Measurements from ENCODE around the gene KCNG4.

KCNG4 gene

DNA sequence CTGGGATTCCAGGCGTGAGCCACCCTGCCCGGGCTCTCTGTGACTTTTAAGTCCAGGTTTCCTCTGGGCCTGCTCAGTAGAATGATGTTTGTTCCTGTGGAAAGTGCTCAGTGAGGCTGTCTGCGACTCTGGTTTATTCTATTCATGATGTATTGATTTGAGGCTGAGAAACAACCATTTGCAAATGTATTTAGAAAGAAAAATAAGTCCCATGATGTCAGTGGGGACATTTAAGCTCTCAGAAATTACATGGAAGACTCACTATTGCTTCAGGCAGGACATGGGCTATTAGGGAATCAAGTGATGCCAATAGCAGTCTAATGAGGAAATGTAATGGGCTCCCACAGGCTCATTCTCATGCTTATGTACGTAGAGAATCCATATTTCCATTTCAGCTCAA is 22.2 kb upstream of the KCNG4 start:
- no peak for DNase-seq

DNA sequence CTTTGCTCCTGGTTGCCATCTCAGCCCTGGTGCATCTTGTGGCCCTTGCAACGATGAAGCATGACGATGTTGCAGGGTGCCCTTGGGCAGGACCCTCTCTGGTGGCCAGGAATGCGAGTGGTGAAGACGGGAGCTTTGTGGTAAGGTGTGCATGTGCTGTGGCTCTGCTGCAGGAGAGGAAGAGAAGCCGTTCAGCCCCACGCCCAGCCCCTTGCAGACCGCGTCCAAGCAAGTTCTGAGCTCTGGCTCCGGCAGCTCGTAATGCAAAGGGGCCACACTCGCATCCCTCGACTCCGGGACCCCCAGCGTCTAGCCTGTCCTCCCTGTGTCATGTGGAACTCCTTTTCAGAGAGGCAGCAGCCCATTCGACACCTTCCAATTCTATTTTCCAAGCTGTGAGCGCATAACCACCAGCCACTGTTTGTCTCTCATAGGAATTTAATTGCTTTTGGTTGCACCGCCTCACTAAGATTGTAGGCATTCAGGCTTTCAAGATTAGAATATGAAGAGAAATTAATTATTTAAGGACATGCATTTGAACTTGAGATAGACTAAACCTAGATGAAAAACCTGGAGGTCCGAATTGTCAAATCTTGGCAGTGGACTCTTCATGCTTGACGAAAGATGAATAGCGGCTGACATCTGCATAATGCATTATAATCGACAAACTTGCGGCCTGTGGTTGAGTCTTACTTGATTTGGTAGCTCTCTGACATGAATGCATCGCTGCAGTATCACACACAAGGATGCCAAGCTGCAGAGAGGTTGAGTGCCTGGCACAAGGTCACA is 21.1 kb upstream of the KCNG4 start:
- DNase-seq: no peak

DNA sequence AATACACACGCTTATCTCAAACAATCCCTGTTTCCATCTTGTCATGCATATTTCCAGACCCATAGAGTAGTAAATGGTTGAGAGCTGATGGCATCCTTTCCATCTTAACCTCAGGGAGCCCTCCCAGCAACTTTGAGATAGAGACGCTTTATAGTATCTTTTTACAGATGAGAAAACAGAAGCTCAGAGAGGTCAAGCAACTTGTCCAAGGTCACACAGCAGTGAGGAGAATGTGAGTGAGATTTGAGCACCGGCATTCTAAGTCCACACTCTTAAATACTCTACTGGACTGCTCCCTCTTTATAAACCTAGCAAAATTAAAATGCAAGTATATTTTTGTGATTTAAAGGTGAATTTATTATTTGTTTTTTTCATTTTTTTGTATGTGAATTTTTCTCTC is 19.9 kb upstream of the KCNG4 start:
- DNase-seq: no peak

DNA sequence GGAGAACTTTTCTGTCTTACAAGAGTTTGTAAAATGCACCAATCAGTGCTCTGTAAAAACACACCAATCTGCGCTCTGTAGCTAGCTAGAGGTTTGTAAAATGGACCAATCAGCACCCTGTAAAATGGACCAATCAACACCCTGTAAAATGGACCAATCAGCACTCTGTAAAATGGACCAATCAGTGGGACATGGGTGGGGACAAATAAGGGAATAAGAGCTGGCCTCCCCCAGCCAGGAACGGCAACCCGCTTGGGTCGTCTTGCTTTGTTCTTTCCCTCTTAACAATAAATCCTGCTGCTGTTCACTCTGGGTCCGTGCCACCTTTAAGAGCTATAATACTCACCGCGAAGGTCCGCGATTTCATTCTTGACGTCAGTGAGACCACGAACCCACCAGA is 18.5 kb upstream of the KCNG4 start:
- DNase-seq: no peak

DNA sequence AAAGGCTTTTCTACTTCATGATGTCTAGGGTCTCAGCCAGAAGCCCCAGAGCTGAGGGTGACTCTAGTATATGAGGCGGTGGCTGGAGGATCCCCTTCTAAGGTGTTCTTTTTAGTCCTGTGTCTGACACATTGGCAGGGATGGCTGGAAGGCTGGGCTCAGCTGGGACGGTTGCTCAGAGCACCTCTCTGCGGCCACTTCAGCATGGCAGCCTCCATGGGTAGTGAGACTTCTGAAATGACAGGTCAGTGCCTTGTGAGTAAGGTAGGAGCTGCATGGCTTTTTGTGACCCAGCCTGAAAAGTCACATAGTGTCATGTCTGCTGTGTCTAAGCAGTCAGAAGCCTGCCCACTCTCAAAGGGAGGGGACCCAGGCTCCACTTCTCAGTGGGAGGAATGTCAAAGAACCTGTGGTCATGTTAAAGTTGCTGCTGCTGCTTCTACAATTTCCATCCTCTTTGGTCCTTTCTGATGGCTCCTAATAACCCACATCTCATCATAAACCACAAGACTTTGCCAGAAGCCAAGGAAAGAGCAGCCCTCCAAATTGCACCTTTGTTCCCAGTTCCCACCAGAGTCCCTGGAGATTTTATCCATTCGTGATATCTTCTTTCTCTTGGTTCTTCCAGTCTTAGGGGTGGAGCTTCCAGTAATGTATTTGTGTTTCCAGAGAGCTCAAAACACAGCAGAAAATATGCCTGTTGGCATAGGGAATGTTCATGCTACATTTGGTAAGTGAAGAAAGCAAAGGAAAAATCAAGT is 15.4 kb upstream of the KCNG4 start:
- DNase-seq: no peak

DNA sequence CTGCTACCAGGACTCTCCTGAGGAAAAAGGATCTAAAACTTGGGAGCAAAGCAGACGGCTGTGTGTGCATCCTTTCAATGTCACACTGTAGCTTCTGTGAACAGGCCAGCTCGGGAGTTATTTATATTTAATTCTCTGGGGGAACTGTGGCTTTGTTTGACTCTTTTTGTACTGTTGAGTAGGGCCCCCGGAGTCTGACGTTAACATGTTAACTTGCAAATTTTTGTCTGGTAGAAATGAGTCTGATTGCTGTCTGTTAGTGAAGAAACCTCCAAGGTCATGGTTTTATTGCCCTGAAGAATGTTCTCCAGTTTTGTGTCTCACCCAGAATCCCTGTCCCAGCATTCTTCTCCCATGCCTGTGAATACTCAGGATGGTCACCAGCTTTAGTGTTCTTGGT is 14.2 kb upstream of the KCNG4 start:
- DNase-seq: no peak

DNA sequence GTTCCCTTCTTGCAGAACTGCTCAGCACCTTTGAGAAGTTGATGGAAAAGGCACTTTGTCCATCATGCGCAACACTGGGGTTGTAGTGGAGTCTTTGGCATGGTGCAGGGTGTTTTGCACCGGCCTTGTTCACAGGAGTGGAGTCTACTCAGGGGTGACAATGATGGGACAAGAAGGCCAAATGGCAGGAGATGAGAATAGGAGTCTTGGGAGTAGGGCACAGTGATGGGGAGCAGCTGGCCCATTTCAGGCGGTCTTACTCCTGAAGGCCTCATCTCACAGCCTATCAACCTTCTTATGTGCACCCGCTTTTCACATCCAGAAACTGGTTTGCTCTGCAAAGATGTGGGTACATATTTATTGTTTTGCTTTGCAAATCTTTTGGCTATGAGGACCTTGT is 13.4 kb upstream of the KCNG4 start:
- DNase-seq: no peak

DNA sequence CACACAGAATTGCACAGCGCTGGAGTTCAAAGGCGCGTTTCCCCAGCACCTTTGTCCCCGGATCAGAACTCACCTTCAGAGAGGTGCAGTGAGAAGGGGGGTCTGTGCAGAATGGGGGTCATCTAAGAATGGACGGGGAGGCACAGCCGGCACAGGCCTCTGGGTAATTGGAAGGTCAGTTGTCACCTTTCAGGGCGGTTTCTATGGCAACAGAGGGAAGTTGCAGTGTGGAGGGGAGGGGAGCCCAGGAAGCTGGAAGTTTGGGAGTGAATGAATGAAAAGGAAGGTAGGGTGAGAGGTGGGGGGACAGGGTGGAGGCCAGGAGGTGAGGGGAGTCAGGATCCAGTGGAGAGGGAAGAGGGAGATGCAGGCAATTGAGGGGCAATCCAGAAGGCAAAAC is 12.4 kb upstream of the KCNG4 start:
- no peak for DNase-seq

DNA sequence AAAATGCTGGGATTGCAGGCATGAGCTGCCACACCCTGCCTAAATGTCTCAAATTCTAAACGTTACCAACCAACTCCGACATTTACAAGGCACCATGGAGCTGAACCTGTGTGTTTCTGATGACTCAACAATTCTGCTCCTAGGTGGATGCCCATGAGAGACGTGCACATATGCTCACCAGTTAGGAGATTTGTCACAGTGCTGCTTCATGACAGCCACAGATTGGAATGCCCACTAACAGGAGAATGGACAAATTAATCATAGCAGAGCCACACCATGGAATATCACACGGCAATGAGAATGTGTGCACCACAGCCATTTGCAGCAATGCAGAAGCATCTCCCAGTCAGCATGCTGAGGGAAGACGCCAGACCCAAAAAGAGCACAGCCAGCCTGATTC is 8.0 kb upstream of the KCNG4 start:
- no peak for DNase-seq

DNA sequence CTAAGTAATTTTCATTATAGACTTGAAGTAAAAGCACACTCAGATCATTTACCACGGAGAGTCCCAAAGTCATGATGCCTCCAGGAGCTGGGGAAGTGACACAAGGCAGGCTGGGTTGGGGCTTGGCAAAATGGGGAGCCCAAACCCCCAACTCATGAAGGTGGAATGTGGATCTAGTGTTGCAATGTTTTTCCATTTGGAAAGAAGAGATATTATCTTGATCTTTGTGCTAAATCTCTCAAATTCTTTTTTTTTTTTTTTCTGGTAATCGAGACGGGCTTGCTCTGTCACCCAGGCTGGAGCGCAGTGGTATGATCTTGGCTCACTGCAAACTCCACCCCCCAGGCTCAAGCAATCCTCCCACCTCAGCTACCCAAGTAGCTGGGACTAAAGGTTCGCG is 7.5 kb upstream of the KCNG4 start:
- DNase-seq: no peak

DNA sequence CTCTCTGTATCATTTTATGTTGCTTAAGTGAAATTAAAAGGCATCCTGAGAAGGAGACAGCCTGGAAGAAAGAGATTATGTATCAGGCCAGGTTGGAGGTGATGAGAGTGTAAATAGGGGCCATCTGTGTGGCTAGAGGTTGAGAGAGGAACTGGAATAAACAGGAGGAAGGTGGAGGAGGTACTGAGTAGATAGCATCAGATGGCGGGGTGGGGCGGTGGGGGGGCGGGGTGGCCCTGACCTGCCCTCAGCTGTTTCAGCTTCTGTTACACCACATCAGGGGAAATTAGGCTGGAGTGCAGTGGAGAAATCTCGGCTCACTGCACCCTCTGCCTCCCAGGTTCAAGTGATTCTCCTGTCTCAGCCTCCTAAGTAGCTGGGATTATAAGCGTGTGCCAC is 6.9 kb upstream of the KCNG4 start:
- DNase-seq: no peak

DNA sequence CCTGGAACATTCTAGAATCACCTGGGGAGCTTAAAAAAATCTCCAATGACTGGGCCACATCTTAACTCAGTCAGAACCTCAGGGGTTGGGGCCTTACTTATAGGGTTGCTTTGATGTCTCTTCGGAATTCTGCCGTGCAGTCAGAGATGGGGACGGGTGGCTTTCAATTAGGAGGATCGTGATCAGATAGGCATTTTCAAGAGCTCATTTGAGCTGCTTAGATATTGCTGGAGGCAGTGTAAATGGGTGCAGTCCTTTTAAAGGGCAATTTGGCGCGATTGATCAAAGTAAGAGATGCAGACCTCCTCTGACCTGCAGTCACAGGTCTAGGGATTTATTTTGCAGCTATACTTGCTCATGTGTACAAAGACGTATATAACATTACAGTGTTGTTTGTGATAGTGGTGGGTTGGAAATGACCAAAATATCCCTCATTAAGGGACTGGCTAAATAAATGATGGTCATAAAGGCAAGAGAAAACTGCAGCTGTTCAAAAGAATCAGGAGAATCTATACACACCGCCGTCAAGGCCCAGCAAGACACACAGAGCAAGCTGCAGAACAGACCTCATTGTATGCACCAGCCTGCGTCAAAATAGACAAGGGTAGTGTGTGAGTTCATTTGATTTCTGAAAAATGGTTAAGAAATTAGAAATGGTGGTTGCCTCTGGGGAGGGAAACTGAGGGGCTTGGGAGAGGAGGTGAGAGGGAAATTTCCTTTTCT is 6.3 kb upstream of the KCNG4 start:
- DNase-seq: no peak

DNA sequence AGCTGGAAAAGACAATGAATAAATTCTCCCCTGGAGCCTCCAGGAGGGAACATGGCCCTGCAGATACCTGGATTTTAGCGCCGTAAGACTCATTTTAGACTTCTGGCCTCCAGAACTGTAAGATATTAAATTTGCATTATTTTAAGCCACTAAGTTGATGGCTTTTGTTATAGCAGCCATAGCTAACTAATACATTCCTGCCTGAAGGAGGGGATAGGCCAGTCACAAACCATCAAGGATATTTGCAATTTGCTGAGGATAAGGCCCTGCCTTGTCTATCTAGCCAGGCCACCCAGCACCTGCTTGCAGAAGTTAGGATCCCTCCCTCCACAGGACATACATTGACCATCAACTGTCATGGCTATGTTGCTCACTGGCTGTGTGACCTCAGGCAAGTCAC is 4.9 kb upstream of the KCNG4 start:
- no peak for DNase-seq

DNA sequence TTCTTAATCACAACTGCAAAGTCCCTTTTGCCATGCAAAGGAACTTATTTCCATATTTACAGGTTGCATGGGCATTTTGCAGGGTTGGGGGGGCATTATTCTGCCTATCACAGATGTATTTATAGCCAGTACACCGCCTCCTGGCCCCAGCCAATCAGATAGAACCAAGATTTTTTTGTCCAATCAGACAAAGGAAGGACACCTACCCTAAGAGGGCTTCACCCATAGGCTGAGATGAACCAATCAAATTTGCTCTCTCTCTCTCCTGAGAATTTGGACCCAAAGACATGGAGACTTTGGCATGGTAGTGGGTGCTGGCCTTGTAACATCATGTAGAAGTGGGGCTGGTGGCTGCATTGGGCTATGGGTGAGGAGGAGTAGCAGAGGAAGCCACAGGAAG is 3.9 kb upstream of the KCNG4 start:
- no peak for DNase-seq

DNA sequence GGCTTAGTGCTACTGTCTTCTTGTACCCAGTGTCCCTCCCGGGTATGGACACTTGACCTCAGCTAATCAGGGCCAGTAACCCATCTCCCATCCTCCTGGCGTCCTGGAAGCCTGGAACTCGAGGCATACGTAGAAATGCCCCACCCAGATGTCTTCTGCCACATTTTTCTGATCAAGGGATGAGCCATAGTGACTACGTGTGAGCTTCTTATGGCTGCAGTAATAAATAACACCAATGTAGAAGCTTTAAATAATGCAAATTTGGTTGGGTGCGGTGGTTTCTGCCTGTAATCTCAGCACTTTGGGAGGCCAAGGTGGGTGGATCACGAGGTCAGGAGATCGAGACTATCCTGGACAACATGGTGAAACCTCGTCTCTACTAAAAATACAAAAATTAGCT is 3.0 kb upstream of the KCNG4 start:
- no peak for DNase-seq

DNA sequence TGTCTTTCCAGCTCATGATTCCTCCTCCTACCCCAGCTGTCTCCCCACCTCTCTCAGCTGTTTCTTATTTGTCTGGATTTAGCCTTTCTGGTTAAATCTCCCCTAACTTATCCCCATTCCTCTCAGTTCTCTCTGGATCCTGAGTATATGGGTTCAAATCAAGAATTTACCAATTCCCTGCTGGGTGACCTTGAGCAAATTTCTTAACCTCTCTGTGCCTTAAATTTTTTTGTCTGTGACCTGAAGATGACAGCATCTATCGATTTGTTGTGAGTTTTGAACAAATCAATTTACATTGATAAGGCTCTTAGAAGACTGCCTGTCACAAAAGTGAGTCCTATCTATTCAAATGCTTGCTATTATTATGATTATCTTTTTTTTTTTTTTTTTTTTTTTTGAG is 2.0 kb upstream of the KCNG4 start:
- DNase-seq: no peak

DNA sequence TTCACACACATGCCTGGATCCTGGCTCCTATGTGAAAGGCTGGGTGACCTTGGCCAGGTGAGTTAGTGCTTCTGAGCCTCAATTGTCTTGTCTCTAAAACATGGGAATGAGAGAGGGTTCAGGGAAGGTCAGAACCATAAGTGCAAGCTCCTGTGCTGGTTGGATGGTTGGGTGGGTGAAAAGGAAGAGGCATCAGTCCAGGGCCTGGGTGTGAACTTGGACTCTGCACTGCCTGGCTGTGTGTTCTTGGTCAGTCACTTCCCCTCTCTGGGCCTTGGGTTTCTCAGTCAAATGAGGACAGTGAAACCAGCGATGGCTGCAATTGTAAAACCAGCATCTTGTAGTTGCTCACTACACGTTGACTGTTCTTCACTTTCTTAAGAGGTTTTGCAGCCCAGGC is 643 bp upstream of the KCNG4 start:
- DNase-seq: no peak

DNA sequence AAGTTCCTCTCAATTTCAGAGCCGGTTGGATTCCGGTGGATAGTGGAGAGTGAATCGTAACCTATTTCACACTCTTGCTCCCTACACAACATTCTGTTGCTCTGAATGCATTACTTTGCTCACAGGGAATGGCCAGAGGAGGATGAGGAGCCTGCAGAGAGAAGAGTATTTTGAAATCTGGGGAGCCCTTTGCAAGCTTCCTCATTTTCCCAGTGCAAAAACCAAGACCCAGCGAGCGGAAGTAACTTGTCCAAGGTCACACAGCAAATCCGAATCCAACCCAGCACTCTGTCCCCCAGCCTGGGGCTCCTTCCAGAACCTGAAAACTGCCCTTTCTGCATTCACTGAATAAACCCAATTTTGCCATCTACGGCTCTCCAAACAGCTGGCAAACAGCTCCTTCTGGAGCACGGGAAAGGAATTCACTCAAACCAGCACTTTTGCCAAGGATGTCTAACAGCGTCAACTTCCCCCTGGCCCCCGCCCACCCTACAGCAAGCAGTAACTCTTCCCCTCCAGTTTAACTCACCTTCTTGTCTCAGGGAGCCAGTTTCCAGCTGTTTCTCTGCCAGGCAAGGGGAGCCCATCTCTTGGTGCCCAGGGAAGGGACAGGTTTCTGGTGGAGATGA is 557 bp downstream of the KCNG4 start:
- no peak for DNase-seq

DNA sequence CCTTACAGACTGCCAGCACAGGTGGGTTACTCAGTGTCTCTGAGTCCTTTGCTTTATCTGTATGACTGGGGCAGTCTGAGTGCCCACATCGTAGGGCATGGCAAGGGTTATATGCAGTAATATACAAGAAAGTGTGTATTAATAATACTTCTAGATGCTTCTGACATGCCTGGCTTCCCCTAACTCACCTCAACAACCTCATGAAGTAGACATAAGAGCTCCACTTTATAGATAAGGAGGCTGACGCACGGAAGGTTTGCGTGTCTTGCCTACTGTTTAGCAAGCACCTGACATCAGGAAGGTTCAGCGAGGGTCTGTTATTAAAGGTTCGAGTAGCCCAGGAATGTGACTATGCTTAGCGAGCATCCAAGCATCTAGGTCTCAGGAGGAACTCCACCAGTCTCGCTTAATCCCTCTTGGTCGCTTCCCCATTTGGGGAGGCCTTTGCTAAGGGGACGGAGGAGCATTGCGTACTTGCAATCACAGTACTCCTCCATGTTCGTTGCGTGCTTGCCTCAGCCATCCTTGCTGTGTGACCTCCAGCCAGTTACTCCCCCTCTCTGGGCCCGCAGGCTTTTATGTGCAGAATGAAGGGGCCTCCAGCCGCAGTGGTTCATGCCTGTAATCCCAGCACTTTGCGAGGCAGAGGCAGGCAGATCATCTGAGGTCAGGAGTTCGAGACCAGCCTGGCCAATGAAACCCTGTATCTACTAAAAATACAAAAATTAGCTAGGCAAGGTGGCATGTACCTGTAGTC is 1.6 kb downstream of the KCNG4 start:
- no peak for DNase-seq

DNA sequence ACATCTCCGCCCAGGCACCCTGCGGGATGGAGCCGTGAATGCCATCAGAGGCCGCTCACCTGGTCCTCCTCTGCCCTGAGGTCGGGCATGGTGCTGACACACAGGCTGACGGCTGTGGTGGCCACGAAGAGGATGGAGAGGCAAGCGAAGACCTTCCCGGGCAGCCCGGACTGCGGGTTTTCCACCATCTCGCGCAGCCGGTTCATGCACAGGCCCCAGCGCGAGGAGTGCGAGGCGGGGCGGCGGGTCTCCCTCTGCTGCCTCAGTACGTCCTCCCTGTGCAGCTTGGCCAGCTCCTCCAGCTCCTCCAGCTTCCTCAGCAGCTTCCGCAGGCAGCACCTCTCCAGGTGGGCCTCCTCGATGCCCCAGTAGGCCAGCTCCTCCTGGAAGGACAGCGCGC is 3.1 kb downstream of the KCNG4 start:
- DNase-seq: no peak

DNA sequence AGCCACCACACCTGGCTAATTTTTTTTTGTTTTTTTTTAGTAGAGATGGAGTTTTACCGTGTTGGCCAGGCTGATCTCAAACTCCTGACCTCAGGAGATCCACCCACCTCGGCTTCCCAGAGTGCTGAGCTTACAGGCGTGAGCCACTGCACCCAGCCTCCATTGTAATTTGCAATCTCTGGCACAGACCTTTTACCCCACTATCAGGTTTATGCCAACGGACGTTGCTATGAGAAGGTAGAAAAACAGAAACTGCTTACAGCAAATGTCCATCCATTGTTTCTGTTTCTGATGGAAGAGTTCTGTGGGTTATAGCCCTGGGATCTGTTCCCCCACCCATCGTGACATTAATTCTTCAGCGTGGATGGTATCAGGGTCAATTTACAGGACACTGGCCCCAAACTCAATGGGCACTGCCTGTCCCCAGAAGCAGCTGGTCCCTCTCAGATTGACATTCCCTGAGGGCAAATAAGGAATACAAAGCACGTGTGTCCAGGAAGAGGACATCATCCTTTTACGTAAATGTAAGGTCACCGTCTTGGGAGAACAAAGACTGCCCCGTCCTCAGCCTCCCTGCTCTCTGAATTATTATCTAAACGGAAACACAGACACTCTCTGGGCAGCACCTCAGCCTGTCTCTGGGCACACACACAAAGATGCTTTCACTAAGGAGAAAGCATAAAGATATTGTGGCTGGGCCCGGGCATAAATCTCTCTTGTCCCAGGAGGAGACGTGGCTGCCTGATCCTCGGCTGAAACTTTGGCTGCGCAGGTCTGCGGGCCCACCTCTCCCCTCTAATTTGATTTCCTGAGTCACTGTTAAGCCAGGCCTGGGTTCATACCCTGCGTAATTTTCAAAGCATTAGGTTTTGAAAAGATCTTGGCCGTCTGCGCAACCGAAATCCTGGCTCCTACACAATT is 5.2 kb downstream of the KCNG4 start:
- DNase-seq: no peak

DNA sequence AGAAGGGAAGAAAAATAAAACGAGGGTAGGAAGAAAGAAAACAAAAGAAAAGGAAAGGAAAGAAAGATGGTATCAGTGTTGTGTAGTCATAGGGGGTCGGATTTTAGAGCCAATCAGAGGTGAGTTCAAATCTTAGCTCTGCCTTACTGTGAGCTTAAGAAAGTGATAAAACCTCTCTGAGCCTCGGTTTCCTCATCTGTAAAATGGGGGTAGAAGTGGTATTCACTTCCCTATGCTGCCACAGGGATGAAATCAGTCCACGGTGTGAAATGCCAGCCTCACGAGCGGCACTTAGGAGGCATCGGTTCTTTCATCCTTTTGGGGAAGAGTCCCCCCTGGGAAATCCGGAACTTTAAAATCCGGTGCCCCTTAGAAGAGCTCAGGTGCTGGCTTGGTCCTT is 6.1 kb downstream of the KCNG4 start:
- no peak for DNase-seq
